KMS-11 (cell line): ENCODE results near the gene KLK10.

Experiments
- H2AFZ ChIP-seq: fragments of 200-600 bp; sonication (generic); 2 replicates; pipeline ENCODE4 v1.6.1; 2016; ENCODE audit warnings: antibody characterized with exemption, mixed run types, low read depth
- H3K27ac ChIP-seq: fragments of 200-600 bp; sonication (generic); 2 replicates; pipeline ENCODE4 v1.6.1; 2016; ENCODE audit warnings: mild to moderate bottlenecking, mixed run types
- H3K27me3 ChIP-seq: fragments of 200-600 bp; sonication (generic); 2 replicates; pipeline ENCODE4 v1.6.1; 2017; ENCODE audit warnings: mild to moderate bottlenecking, low read depth, mixed run types, moderate library complexity; ENCODE audit not compliant: insufficient read depth
- H3K36me3 ChIP-seq: fragments of 200-600 bp; sonication (generic); 2 replicates; pipeline ENCODE4 v1.6.1; 2017; ENCODE audit warnings: mild to moderate bottlenecking, mixed run types; ENCODE audit not compliant: insufficient read depth
- H3K4me1 ChIP-seq: fragments of 200-600 bp; sonication (generic); 2 replicates; pipeline ENCODE4 v1.6.1; 2016; ENCODE audit warnings: mild to moderate bottlenecking, low read depth, mixed run types; ENCODE audit not compliant: poor library complexity, severe bottlenecking
- H3K4me2 ChIP-seq: fragments of 200-600 bp; sonication (generic); 2 replicates; pipeline ENCODE4 v1.7.0; 2016; ENCODE audit warnings: mild to moderate bottlenecking, mixed run types
- H3K4me3 ChIP-seq: fragments of 200-600 bp; sonication (generic); IDR thresholded peaks from 2 replicates; pipeline ENCODE4 v1.6.1; 2017; ENCODE audit warnings: low read depth, low read length, mixed read lengths; ENCODE audit not compliant: insufficient read depth
- H3K79me2 ChIP-seq: fragments of 200-600 bp; sonication (generic); 2 replicates; pipeline ENCODE4 v1.6.1; 2016; ENCODE audit warnings: low read depth, mixed run types; ENCODE audit not compliant: insufficient read depth
- H3K9ac ChIP-seq: fragments of 200-600 bp; sonication (generic); 2 replicates; pipeline ENCODE4 v1.6.1; 2016; ENCODE audit warnings: mild to moderate bottlenecking, mixed run types
- H4K20me1 ChIP-seq: fragments of 200-600 bp; sonication (generic); 2 replicates; pipeline ENCODE4 v1.6.1; 2016; ENCODE audit warnings: mild to moderate bottlenecking, mixed run types; ENCODE audit not compliant: insufficient read depth
- TF ChIP-seq, protein P1 (sequence below): fragments of 200-600 bp; sonication (generic); conservative IDR thresholded peaks from 2 replicates; pipeline ENCODE4 v1.6.1; 2017; ENCODE audit warnings: low read depth, mild to moderate bottlenecking, antibody characterized with exemption, low read length, moderate library complexity, mixed read lengths

KLK10 gene

DNA sequence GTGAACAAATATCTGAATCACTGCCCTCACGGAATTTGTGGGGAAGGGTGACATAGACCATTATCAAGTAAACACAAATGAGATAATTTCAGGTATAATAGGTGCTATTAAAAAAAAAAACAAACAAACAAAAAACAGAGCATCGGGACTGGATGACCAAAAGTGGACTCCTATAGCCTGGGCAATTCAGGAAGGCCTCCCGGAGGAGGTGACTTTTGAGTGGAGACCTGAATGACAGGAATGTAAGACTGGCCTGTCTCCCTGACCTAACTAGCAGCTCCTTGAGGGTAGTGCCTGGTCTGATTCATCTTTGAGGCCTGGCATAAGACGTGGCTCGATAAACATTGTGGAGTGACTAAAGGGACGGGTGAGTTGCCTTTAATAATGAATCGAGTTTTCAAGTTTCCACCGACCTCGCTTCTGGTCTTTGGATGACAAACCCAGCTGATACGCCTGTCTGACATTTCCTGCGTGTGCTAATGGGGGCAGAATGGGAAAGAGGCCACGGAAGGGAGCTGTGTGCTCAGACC is 6.8 kb downstream of the KLK10 start:
- Histone ChIP-seq H3K27ac (no peak overlapping the region), H4K20me1 (no peaks in the 10 kb centered on the region), H3K36me3 (no peaks in the 10 kb centered on the region), H3K9ac (no peak overlapping the region), H3K4me3 (no peak overlapping the region), H3K4me2 (no peak overlapping the region), H3K79me2 (no peaks in the 10 kb centered on the region), H2AFZ (no peak overlapping the region), H3K4me1 (no peaks in the 10 kb centered on the region), H3K27me3 (no peaks in the 10 kb centered on the region)
- TF ChIP-seq, protein P1, sequence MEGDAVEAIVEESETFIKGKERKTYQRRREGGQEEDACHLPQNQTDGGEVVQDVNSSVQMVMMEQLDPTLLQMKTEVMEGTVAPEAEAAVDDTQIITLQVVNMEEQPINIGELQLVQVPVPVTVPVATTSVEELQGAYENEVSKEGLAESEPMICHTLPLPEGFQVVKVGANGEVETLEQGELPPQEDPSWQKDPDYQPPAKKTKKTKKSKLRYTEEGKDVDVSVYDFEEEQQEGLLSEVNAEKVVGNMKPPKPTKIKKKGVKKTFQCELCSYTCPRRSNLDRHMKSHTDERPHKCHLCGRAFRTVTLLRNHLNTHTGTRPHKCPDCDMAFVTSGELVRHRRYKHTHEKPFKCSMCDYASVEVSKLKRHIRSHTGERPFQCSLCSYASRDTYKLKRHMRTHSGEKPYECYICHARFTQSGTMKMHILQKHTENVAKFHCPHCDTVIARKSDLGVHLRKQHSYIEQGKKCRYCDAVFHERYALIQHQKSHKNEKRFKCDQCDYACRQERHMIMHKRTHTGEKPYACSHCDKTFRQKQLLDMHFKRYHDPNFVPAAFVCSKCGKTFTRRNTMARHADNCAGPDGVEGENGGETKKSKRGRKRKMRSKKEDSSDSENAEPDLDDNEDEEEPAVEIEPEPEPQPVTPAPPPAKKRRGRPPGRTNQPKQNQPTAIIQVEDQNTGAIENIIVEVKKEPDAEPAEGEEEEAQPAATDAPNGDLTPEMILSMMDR, result no peak

GRCh38 chr19:51010066-51010795 is 9.3 kb downstream of the KLK10 start:
- H3K27ac ChIP-seq, result no peak overlapping the region
- TF ChIP-seq, protein P1, result no peak
- no peaks in the 10 kb centered on the region for H4K20me1 ChIP-seq
- H2AFZ ChIP-seq, result no peak overlapping the region
- no peak overlapping the region for H3K4me3 ChIP-seq
- no peaks in the 10 kb centered on the region for H3K27me3 ChIP-seq
- no peak overlapping the region for H3K9ac ChIP-seq
- no peak overlapping the region for H3K4me2 ChIP-seq
- H3K79me2 ChIP-seq, result no peaks in the 10 kb centered on the region
- H3K36me3 ChIP-seq, result no peaks in the 10 kb centered on the region
- no peaks in the 10 kb centered on the region for H3K4me1 ChIP-seq

DNA sequence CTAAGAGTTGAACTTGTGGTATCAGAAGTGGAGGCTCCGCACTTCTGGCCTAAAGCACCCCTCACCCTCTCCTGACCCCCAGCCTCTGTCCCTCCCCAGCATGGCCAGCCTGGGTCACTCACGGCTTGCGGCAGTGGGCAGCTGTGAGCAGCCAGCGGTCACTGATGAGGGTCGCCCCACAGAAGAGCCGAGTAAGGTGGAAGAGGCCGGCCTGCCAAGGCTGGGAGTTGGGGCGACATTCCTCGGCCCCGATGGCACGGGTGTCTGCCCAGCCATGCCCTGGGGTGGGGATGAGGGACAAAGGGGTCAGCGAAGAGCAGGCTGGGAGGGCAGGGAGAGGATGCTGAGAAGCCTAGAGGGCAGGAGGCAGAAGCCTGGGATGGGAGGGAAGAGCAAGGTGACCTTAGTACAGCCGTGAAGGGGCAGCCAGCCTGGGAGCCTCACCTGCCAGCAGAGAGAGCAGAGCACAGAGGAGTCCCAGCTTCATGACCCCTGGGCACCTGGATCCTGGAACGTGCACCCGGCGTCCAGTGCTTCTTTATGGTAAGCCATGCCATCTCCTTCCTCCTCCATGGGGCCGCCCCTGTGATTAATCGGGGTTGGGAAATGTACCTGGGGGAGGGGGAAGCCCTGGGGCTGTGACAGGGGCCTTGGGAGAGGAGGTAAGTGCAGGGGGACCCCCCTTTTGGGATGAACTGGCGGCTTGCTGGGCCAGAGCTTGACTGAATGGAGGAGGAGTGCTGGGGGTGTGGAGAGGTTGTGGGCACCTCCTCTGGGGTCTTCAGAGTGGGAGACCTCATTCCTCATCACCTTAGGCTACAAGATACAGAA is 10.2 kb downstream of the KLK10 start:
- H3K27ac ChIP-seq, result no peak overlapping the region
- no peak overlapping the region for H2AFZ ChIP-seq
- no peak overlapping the region for H3K9ac ChIP-seq
- no peaks in the 10 kb centered on the region for H3K36me3 ChIP-seq
- TF ChIP-seq, protein P1, result no peak
- H3K27me3 ChIP-seq, result no peaks in the 10 kb centered on the region
- H3K4me1 ChIP-seq, result no peaks in the 10 kb centered on the region
- H3K4me2 ChIP-seq, result no peak overlapping the region
- no peaks in the 10 kb centered on the region for H4K20me1 ChIP-seq
- H3K79me2 ChIP-seq, result no peaks in the 10 kb centered on the region
- no peak overlapping the region for H3K4me3 ChIP-seq

DNA sequence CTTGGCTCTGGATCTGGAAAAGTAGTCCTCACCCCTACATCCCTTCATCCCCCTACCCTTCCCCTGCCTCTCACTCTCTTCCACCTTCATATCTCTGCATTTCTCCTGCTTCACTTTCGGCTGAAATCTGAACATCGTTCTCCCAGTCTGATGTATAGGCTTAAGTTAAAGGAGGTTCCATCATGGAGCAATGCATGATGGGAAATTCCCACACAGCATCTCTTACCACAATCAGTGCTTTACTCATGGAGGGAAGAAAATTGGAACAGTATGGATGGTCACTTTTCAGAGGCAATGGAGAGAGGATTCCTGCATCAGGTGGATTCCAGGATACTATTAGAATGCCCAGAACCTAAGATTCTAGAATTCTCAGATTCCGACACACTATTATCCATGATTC is 12.0 kb downstream of the KLK10 start:
- H3K4me1 ChIP-seq, result no peaks in the 10 kb centered on the region
- H3K27ac ChIP-seq, result no peak overlapping the region
- H3K9ac ChIP-seq, result no peak overlapping the region
- no peak overlapping the region for H3K4me3 ChIP-seq
- no peak overlapping the region for H3K4me2 ChIP-seq
- no peaks in the 10 kb centered on the region for H3K79me2 ChIP-seq
- TF ChIP-seq, protein P1, result no peak
- no peak overlapping the region for H2AFZ ChIP-seq
- H3K36me3 ChIP-seq, result no peaks in the 10 kb centered on the region
- H3K27me3 ChIP-seq, result 0 out of 2 replicates have a peak, but pooled peaks cover 2% of the 10 kb centered on the region
- no peaks in the 10 kb centered on the region for H4K20me1 ChIP-seq
